OCI-LY1 (cell line): ENCODE measurements around the gene LAMA5.

ENCODE experiments used
- H2AFZ ChIP-seq: fragments of 200-600 bp; sonication (generic), shearing (Covaris generic); 2 replicates; pipeline ENCODE4 v1.6.0; 2014; ENCODE audit warnings: antibody characterized with exemption, mild to moderate bottlenecking, low read length
- H3F3A ChIP-seq: fragments of 200-600 bp; sonication (generic), shearing (Covaris generic); 2 replicates; pipeline ENCODE4 v1.6.0; 2014; ENCODE audit warnings: mild to moderate bottlenecking, antibody characterized with exemption, low read length, moderate library complexity; ENCODE audit not compliant: insufficient read depth
- H3K27ac ChIP-seq: fragments of 200-600 bp; sonication (generic); 2 replicates; pipeline ENCODE4 v1.5.1; 2014; ENCODE audit warnings: low read length, mixed run types, mild to moderate bottlenecking, low read depth; ENCODE audit not compliant: poor library complexity, severe bottlenecking
- H3K27me3 ChIP-seq: fragments of 200-600 bp; sonication (generic); 2 replicates; pipeline ENCODE4 v1.6.0; 2014; ENCODE audit warnings: antibody characterized with exemption, mild to moderate bottlenecking, low read length, moderate library complexity; ENCODE audit not compliant: insufficient read depth
- H3K36me3 ChIP-seq: fragments of 200-600 bp; sonication (generic); 2 replicates; pipeline ENCODE4 v1.6.1; 2014; ENCODE audit warnings: mild to moderate bottlenecking, antibody characterized with exemption, low read length, moderate library complexity, mixed read lengths; ENCODE audit not compliant: insufficient read depth
- H3K4me1 ChIP-seq: fragments of 200-600 bp; sonication (generic); 2 replicates; pipeline ENCODE4 v1.5.1; 2014; ENCODE audit warnings: mild to moderate bottlenecking, low read length, moderate library complexity; ENCODE audit not compliant: insufficient read depth, severe bottlenecking
- H3K4me2 ChIP-seq: fragments of 200-600 bp; sonication (generic), shearing (Covaris generic); 2 replicates; pipeline ENCODE4 v1.6.1; 2014; ENCODE audit warnings: low read length
- H3K4me3 ChIP-seq: fragments of 200-600 bp; sonication (generic); 2 replicates; pipeline ENCODE4 v1.5.1; 2014; ENCODE audit warnings: low read length, low read depth, mild to moderate bottlenecking, mixed read lengths; ENCODE audit not compliant: poor library complexity, severe bottlenecking
- H3K79me2 ChIP-seq: fragments of 200-600 bp; shearing (Covaris generic); 2 replicates; pipeline ENCODE4 v1.6.1; 2016; ENCODE audit warnings: mixed run types, low read length, mixed read lengths; ENCODE audit not compliant: insufficient read depth
- H3K9ac ChIP-seq: fragments of 200-600 bp; sonication (generic), shearing (Covaris generic); 2 replicates; pipeline ENCODE4 v1.6.1; 2014; ENCODE audit warnings: mild to moderate bottlenecking, low read length, mixed read lengths
- H3K9me2 ChIP-seq: fragments of 200-600 bp; sonication (generic), shearing (Covaris generic); 2 replicates; pipeline ENCODE4 v1.6.1; 2014; ENCODE audit warnings: low read depth, mild to moderate bottlenecking, low read length, mixed read lengths
- H3K9me3 ChIP-seq: fragments of 200-600 bp; shearing (Covaris generic); 2 replicates; pipeline ENCODE4 v1.6.1; 2014; ENCODE audit warnings: low read length, mixed read lengths
- H4K20me1 ChIP-seq: fragments of 200-600 bp; sonication (generic), shearing (Covaris generic); 2 replicates; pipeline ENCODE4 v1.6.0; 2016; ENCODE audit warnings: mild to moderate bottlenecking, low read length; ENCODE audit not compliant: insufficient read depth
- CTCF ChIP-seq: fragments of 200-600 bp; sonication (generic), shearing (Covaris generic); IDR thresholded peaks from 2 replicates; pipeline ENCODE4 v1.5.1; 2017; ENCODE audit warnings: mild to moderate bottlenecking, antibody characterized with exemption, low read length, moderate library complexity, mixed read lengths
- EZH2 ChIP-seq: fragments of 200-600 bp; sonication (generic), shearing (Covaris generic); IDR thresholded peaks from 2 replicates; pipeline ENCODE4 v1.8.0; 2017; ENCODE audit warnings: borderline replicate concordance, mixed run types, mild to moderate bottlenecking, antibody characterized with exemption, low read length, moderate library complexity, mixed read lengths

LAMA5 gene

GRCh38 chr20:62402456-62403150 lies 35.5 kb upstream of the LAMA5 start:
- Histone ChIP-seq H2AFZ (no peak overlapping the region), H4K20me1 (no peaks in the 10 kb centered on the region), H3K27ac (peak overlapping the region; percentile 79), H3F3A (no peaks in the 10 kb centered on the region; the same call in 1 of the 2 replicates), H3K9me2 (no peaks in the 10 kb centered on the region), H3K27me3 (no peaks in the 10 kb centered on the region), H3K4me1 (peaks cover 43% of the 10 kb centered on the region), H3K9me3 (no peaks in the 10 kb centered on the region), H3K9ac (no peak overlapping the region), H3K36me3 (peaks cover 18% of the 10 kb centered on the region; the same call in 1 of the 2 replicates), H3K4me3 (no peak overlapping the region), H3K4me2 (no peak overlapping the region), H3K79me2 (0 out of 2 replicates have a peak, but pooled peaks cover 4% of the 10 kb centered on the region)
- no peak for TF ChIP-seq CTCF
- TF ChIP-seq EZH2: no peak

DNA sequence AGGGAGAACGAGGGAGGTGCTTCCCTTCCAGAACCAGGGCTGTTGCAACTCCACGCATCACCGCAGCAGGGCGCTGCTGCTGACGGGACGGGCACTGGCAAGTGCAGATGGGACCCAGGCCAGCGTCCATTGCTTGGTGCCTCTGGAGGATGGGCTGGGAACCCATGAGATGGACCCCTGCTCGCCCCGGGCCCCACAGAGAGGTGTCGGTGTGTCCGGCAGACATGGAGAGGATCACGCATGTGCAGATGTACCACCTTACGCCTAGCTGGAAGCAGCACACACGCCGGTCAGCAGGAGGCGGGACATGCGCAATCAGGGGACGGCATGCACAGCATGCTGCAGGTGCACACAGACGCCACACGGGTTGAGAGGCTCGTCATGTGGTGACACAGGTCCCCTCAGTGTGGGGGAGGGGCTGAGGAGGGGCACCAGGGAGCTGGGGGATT lies 34.2 kb upstream of the LAMA5 start:
- H3K36me3 ChIP-seq: peaks cover 20% of the 10 kb centered on the region; the same call in 1 of the 2 replicates
- no peaks in the 10 kb centered on the region for H3K27me3 ChIP-seq
- H3K4me3 ChIP-seq: peak overlapping the region; percentile 41
- H3K79me2 ChIP-seq: 0 out of 2 replicates have a peak, but pooled peaks cover 3% of the 10 kb centered on the region
- no peaks in the 10 kb centered on the region for H3K9me3 ChIP-seq
- H3K4me1 ChIP-seq: peaks cover 37% of the 10 kb centered on the region
- H3K4me2 ChIP-seq: peak overlapping the region; percentile 46
- H3K27ac ChIP-seq: peak overlapping the region; percentile 79
- no peak for TF ChIP-seq EZH2
- TF ChIP-seq CTCF: peak; percentile 75
- no peak overlapping the region for H2AFZ ChIP-seq
- H3K9me2 ChIP-seq: no peaks in the 10 kb centered on the region
- peak overlapping the region; percentile 19; the same call in 1 of the 2 replicates for H3K9ac ChIP-seq
- H4K20me1 ChIP-seq: no peaks in the 10 kb centered on the region
- no peaks in the 10 kb centered on the region; the same call in 1 of the 2 replicates for H3F3A ChIP-seq

GRCh38 chr20:62400541-62400940 lies 33.4 kb upstream of the LAMA5 start:
- Histone ChIP-seq H3K9me2 (no peaks in the 10 kb centered on the region), H3K9ac (peak overlapping the region; percentile 19; the same call in 1 of the 2 replicates), H2AFZ (no peak overlapping the region), H4K20me1 (no peaks in the 10 kb centered on the region), H3K4me2 (peak overlapping the region; percentile 46), H3K27ac (peak overlapping the region; percentile 79), H3K36me3 (peaks cover 20% of the 10 kb centered on the region; the same call in 1 of the 2 replicates), H3K9me3 (no peaks in the 10 kb centered on the region), H3K4me3 (no peak overlapping the region), H3K4me1 (peaks cover 29% of the 10 kb centered on the region), H3F3A (no peaks in the 10 kb centered on the region; the same call in 1 of the 2 replicates), H3K27me3 (no peaks in the 10 kb centered on the region), H3K79me2 (no peaks in the 10 kb centered on the region)
- TF ChIP-seq EZH2 (no peak), CTCF (no peak)
